B cell (primary cell): ENCODE data around the gene SLC2A4RG. TPM values are rescaled to one million over a fixed set of nuclear protein-coding genes. Genes with fewer than 3 reads are reported as not detected.
A peak's percentile ranks its signal among the peaks of the same experiment; 100 is the strongest.

Experiments
- ATAC-seq: fragments of 200-7000 bp; cut with Tn5 transposase; one replicate; pipeline ENCODE4 v1.10.0; 2021; ENCODE audit warnings: low read depth, mild to moderate bottlenecking, moderate number of reproducible peaks, moderate library complexity
- CTCF ChIA-PET: fragments of 350-600 bp; sonication (Branson Sonifier 250); formaldehyde crosslinking; loops from one replicate; lab custom pipeline; 2021; ENCODE audit warnings: antibody characterized with exemption, inconsistent platforms; lab: Charles Lee
- POLR2A ChIA-PET: fragments of 350-600 bp; sonication (Branson Sonifier 250); formaldehyde crosslinking; loops from one replicate; lab custom pipeline; 2021; ENCODE audit warnings: antibody characterized with exemption; lab: Charles Lee
- DNase-seq: peaks from one replicate; pipeline ENCODE4 v3.0.0; 2013
- H2AFZ ChIP-seq: 2 replicates; pipeline ENCODE4 v1.6.1; 2012; ENCODE audit warnings: mild to moderate bottlenecking, low read depth, low read length; ENCODE audit not compliant: insufficient read depth, poor library complexity, severe bottlenecking
- H3K27ac ChIP-seq, 2 donors: 1 replicate in 1 of 2; 2 replicates in 1 of 2; pipeline ENCODE4 v1.5.1; 2012 to 2013; ENCODE audit warnings: low read length in 2 of 2, mild to moderate bottlenecking in 2 of 2, moderate library complexity in 1 of 2
- H3K27me3 ChIP-seq, 4 experiments: fragments of 200-600 bp in 1 of 4; sonication (generic) in 1 of 4; replicated peaks in 1 of 4; 1 replicate in 2 of 4; 2 replicates in 2 of 4; pipeline versions ENCODE4 v1.6.1 to v1.7.0; 2013 to 2016; ENCODE audit warnings: low read length in 3 of 4, mild to moderate bottlenecking in 2 of 4, mixed read lengths in 1 of 4, moderate library complexity in 1 of 4; ENCODE audit not compliant: insufficient read depth in 4 of 4, control insufficient read depth in 3 of 4; ENCODE audit errors: control extremely low read depth in 1 of 4
- H3K36me3 ChIP-seq, 2 experiments: replicated peaks in 1 of 2; 1 replicate in 1 of 2; 2 replicates in 1 of 2; pipeline versions ENCODE4 v1.6.1 to v1.7.1; 2013; ENCODE audit warnings: low read length in 1 of 2; ENCODE audit not compliant: insufficient read depth in 2 of 2, control insufficient read depth in 1 of 2; ENCODE audit errors: control extremely low read depth in 1 of 2, extremely low read depth in 1 of 2
- H3K4me1 ChIP-seq, 2 donors: fragments of 200-600 bp in 1 of 2; sonication (generic) in 1 of 2; 1 replicate in 1 of 2; 2 replicates in 1 of 2; pipeline versions ENCODE4 v1.5.1 to v1.6.1; 2013 to 2017; ENCODE audit warnings: low read length in 2 of 2; ENCODE audit not compliant: control insufficient read depth in 2 of 2, insufficient read depth in 2 of 2
- H3K4me2 ChIP-seq: replicated peaks from 2 replicates; pipeline ENCODE3; 2012; ENCODE audit warnings: mild to moderate bottlenecking, low read depth, low read length; ENCODE audit not compliant: poor library complexity, severe bottlenecking
- H3K4me3 ChIP-seq, 5 experiments: fragments of 200-600 bp in 1 of 5; sonication (generic) in 1 of 5; 1 replicate in 3 of 5; 2 replicates in 2 of 5; pipeline versions ENCODE4 v1.5.1 to v1.7.0; 2011 to 2016; ENCODE audit warnings: low read length in 4 of 5, mild to moderate bottlenecking in 4 of 5, low read depth in 2 of 5, control low read depth in 1 of 5, moderate library complexity in 1 of 5; ENCODE audit not compliant: insufficient read depth in 1 of 5; ENCODE audit errors: control extremely low read depth in 1 of 5, extremely low read depth in 1 of 5
- H3K79me2 ChIP-seq: fragments of 200-600 bp; sonication (generic); one replicate; pipeline ENCODE4 v1.6.0; 2016; ENCODE audit warnings: low read length; ENCODE audit not compliant: control insufficient read depth, insufficient read depth
- H3K9ac ChIP-seq: fragments of 200-600 bp; sonication (generic); 2 replicates; pipeline ENCODE4 v1.6.1; 2017; ENCODE audit warnings: mild to moderate bottlenecking, low read length, moderate library complexity
- H3K9me3 ChIP-seq, 3 donors: one replicate each; pipeline versions ENCODE4 v1.6.1 to v1.7.1; 2013; ENCODE audit warnings: low read length in 2 of 3; ENCODE audit not compliant: control insufficient read depth in 2 of 3, insufficient read depth in 1 of 3; ENCODE audit errors: control extremely low read depth in 1 of 3
- H4K20me1 ChIP-seq: 2 replicates; pipeline ENCODE4 v1.6.0; 2012; ENCODE audit warnings: mild to moderate bottlenecking, low read length; ENCODE audit not compliant: insufficient read depth, control insufficient read depth, poor library complexity, severe bottlenecking
- H3K27ac Mint-ChIP-seq: one replicate; pipeline ENCODE4 v1.8.0; 2021; ENCODE audit warnings: mixed read lengths
- H3K27me3 Mint-ChIP-seq: one replicate; pipeline ENCODE4 v1.8.0; 2021; ENCODE audit warnings: mixed read lengths
- H3K4me1 Mint-ChIP-seq: one replicate; pipeline ENCODE4 v1.8.0; 2021; ENCODE audit warnings: mixed read lengths
- H3K4me3 Mint-ChIP-seq: one replicate; pipeline ENCODE4 v1.8.0; 2021; ENCODE audit warnings: mixed read lengths
- H3K9me3 Mint-ChIP-seq: one replicate; pipeline ENCODE4 v1.8.0; 2022; ENCODE audit warnings: mixed read lengths; ENCODE audit not compliant: insufficient read depth
- EZH2 ChIP-seq: IDR thresholded peaks from 2 replicates; pipeline ENCODE4 v1.6.1; 2012; ENCODE audit warnings: borderline replicate concordance, low read depth, mild to moderate bottlenecking, moderate library complexity, low read length; ENCODE audit not compliant: insufficient read depth, poor library complexity, severe bottlenecking
- WGBS: methylation state at CpG from one replicate; pipeline ENCODE4 v1.1.5; 2013; ENCODE audit warnings: missing lambda C conversion rate; ENCODE audit not compliant: insufficient coverage; 5-methylcytosine and 5-hydroxymethylcytosine counted together
- intact Hi-C: fragments of 100-400 bp; cut with micrococcal nuclease; formaldehyde crosslinking; loops from one replicate; pipeline ENCODE4 v1.10.0; 2022
- polyA plus RNA-seq: library from polyadenylated mRNA; depleted of rRNA; stranded (reverse); fragments of >200 nt; gene quantifications from 2 replicates; pipeline ENCODE4 v1.2.3, GENCODE V29; 2012
- total RNA-seq, 2 donors: library from RNA; stranded (reverse); fragments of 120-200 nt in 1 of 2; gene quantifications; 1 replicate in 1 of 2; 2 replicates in 1 of 2; pipeline versions ENCODE4 v1.2.3 to v1.2.4, GENCODE V29; 2013 to 2022
- TF ChIP-seq, protein P1 (sequence below): fragments of 200-600 bp; IDR thresholded peaks from one replicate; pipeline ENCODE4 v1.8.0; 2022; ENCODE audit warnings: antibody characterized with exemption, mild to moderate bottlenecking

Gene SLC2A4RG
- total and polyA plus RNA-seq, 2 donors (not counting 1 experiment from before 2014, with no cell fraction given), result 39.7 to 49.4 TPM

DNA sequence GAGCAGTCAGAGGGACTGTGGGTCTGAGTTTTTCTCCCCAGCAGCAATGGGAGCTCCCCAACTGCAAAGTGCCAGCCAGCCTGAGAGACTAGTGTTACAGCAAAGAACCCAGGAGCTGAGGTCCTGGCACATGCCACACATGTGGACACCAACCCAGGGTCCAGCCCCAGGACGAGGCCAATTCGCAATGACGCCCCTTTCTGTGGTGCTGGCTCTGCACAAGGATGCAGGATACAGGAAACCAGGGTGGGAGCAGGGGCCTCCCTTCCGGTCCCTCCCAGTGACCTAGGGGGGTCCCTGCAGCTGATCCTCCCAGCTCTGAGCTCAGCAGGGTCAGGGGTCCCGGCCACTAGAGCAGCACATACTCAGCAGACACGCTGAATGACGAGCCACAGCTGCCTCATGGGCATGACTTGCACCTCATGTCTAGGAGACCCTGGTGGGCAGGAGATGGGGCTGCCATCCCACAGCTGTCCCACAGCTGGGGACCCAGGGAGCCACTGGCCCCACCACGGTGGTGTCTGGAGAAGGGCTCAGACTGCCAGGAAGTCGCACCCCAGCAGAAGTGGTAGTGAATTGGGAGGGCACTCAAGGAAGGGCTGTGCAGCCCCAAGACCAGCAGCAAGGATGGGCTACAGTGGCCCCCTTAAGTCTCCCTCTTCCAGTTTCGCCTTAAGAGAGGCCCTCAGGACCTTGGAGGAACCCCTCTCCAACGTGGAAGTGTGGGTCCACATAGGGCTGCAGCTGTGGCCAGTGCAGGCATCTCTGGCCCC, 35.4 kb upstream of the SLC2A4RG start:
- no peak overlapping the region for H2AFZ ChIP-seq

DNA sequence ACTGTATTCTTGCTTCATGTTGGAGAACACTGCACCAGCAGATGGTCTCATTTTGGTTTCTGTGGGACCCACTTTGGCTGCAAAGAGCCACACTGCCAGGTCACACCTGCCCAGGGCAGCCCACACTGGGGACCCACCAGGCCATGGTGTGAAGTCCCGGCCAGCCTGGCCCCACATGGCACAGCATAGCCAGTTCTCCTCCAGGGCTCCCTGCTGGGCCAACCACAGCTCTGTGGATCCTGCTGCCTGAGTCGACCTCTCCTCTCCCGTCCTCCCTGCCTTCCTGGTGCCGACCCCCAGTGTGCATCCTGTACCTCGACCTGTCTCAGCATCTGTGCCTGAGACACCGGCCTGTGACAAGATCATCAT, 34.8 kb upstream of the SLC2A4RG start:
- peaks cover 0 to 31% of the 10 kb centered on the region in 2 experiments for H3K36me3 ChIP-seq
- H3K27ac ChIP-seq, result no peak overlapping the region
- ATAC-seq (no peak), DNase-seq (peak; percentile 12)
- no peaks in the 10 kb centered on the region for H3K9me3 ChIP-seq
- no peak for TF ChIP-seq EZH2
- TF ChIP-seq, protein P1, sequence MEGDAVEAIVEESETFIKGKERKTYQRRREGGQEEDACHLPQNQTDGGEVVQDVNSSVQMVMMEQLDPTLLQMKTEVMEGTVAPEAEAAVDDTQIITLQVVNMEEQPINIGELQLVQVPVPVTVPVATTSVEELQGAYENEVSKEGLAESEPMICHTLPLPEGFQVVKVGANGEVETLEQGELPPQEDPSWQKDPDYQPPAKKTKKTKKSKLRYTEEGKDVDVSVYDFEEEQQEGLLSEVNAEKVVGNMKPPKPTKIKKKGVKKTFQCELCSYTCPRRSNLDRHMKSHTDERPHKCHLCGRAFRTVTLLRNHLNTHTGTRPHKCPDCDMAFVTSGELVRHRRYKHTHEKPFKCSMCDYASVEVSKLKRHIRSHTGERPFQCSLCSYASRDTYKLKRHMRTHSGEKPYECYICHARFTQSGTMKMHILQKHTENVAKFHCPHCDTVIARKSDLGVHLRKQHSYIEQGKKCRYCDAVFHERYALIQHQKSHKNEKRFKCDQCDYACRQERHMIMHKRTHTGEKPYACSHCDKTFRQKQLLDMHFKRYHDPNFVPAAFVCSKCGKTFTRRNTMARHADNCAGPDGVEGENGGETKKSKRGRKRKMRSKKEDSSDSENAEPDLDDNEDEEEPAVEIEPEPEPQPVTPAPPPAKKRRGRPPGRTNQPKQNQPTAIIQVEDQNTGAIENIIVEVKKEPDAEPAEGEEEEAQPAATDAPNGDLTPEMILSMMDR, result no peak
- Mint-ChIP-seq H3K4me1 (peaks cover 23% of the 10 kb centered on the region), H3K27ac (no peak overlapping the region), H3K4me3 (no peak overlapping the region), H3K27me3 (no peaks in the 10 kb centered on the region), H3K9me3 (no peaks in the 10 kb centered on the region)
- H3K27me3 ChIP-seq, result no peaks in the 10 kb centered on the region
- H4K20me1 ChIP-seq, result peaks cover 92% of the 10 kb centered on the region
- H3K4me2 ChIP-seq, result no peak overlapping the region
- H3K79me2 ChIP-seq, result peaks cover 96% of the 10 kb centered on the region
- POLR2A ChIA-PET, result no interaction called here
- H2AFZ ChIP-seq, result no peak overlapping the region
- intact Hi-C loops, result loop anchor here (5.0 kb wide), 1 partner anchor 358 kb away; the partner anchor contains the start of gene TCEA2
- H3K9ac ChIP-seq, result no peak overlapping the region
- CTCF ChIA-PET, result no interaction called here
- WGBS, result 84% methylated on average over 6 of the region's 6 CpGs
- no peak overlapping the region for H3K4me3 ChIP-seq
- peaks cover 21 to 28% of the 10 kb centered on the region in 2 donors for H3K4me1 ChIP-seq

More for the DNA sequence above, 35.4 kb upstream of the SLC2A4RG start:
- Histone ChIP-seq H3K36me3 (peaks cover 0 to 29% of the 10 kb centered on the region in 2 experiments), H3K4me2 (no peak overlapping the region), H3K9ac (no peak overlapping the region), H3K9me3 (no peaks in the 10 kb centered on the region), H3K27ac (no peak overlapping the region), H3K4me1 (peaks cover 21 to 24% of the 10 kb centered on the region in 2 donors), H4K20me1 (peaks cover 95% of the 10 kb centered on the region), H3K79me2 (peaks cover 97% of the 10 kb centered on the region), H3K4me3 (no peak overlapping the region), H3K27me3 (no peaks in the 10 kb centered on the region)
- TF ChIP-seq, protein P1, result no peak
- no peak for TF ChIP-seq EZH2
- ChIA-PET POLR2A (no interaction called here), CTCF (no interaction called here)
- Mint-ChIP-seq H3K27me3 (no peaks in the 10 kb centered on the region), H3K9me3 (no peaks in the 10 kb centered on the region), H3K4me3 (no peak overlapping the region), H3K4me1 (peaks cover 19% of the 10 kb centered on the region), H3K27ac (no peak overlapping the region)
- ATAC-seq (no peak), DNase-seq (peak; percentile 8)
- 94% methylated on average over 10 of the region's 11 CpGs for WGBS
- intact Hi-C loops, result no loop called here
